Measurements from ENCODE around the gene DNAJC17. TPM values are rescaled to one million over a fixed set of nuclear protein-coding genes. Genes with fewer than 3 reads are reported as not detected.

The DNAJC17 gene
- total RNA-seq, 2 experiments from 2014 or later = 24.2 to 39.9 TPM

GRCh38 chr15:40768521-40769273 is 38.6 kb downstream of the DNAJC17 start:
- H3K27ac ChIP-seq (ENCODE audit: low read depth, low read length, poor library complexity, severe bottlenecking) = peak overlapping the region; percentile 97
- peak overlapping the region; percentile 61 for H3K4me3 ChIP-seq (ENCODE audit: low read depth, low read length, poor library complexity, severe bottlenecking)
- peaks cover 47% of the 10 kb centered on the region; the same call in 1 of the 2 replicates for H3K36me3 ChIP-seq (ENCODE audit: insufficient read depth, low read length)
- H3K9me2 ChIP-seq (ENCODE audit: insufficient read depth, low read length) = no peaks in the 10 kb centered on the region
- H4K20me1 ChIP-seq (ENCODE audit: insufficient read depth, low read length) = no peaks in the 10 kb centered on the region
- ChIA-PET CTCF (ENCODE audit: unreplicated experiment) (interaction anchor here (0.5 to 1.8 kb wide), 5 partner anchors 11 to 123 kb away, joined by 3 to 5 read pairs (median 3); no protein-coding TSS in a partner anchor), POLR2A (interaction anchor here (0.9 to 3.3 kb wide), 9 partner anchors 12 to 200 kb away, joined by 3 to 15 read pairs (median 4); partner anchors contain the start of genes DNAJC17, RPUSD2 and ZFYVE19)
- peaks cover 59% of the 10 kb centered on the region for H3K4me1 ChIP-seq (ENCODE audit: insufficient read depth, low read length, poor library complexity, severe bottlenecking)
- intact Hi-C loops (cut with micrococcal nuclease; ENCODE audit: unreplicated experiment) = loop anchor here (1.0 to 5.0 kb wide), 6 partner anchors 13 to 176 kb away; partner anchors contain the start of genes DNAJC17, KNL1, RAD51 and RMDN3
- no peaks in the 10 kb centered on the region for H3K9me3 ChIP-seq (ENCODE audit: low read length)
- H3K4me2 ChIP-seq (ENCODE audit: low read length) = peak overlapping the region; percentile 80
- TF ChIP-seq EZH2phosphoT487 (IDR thresholded peaks at IDR 0.05; ENCODE audit: borderline replicate concordance, low read depth, low read length) = no peak
- TF ChIP-seq CTCF (conservative IDR thresholded peaks at IDR 0.05; ENCODE audit: low read length) = peak; percentile 62
- BruUV-seq (replicated peaks) = no TSS peak
- H2AFZ ChIP-seq (ENCODE audit: low read length) = peak overlapping the region; percentile 26; the same call in 1 of the 2 replicates
- peak; percentile 45 for DNase-seq (ENCODE audit: low spot score)
- peaks cover 4% of the 10 kb centered on the region; the same call in 1 of the 2 replicates for H3K79me2 ChIP-seq (ENCODE audit: insufficient read depth, low read depth, low read length)

- DNase-seq (ENCODE audit: low spot score) = no peak
- intact Hi-C loops (cut with micrococcal nuclease; ENCODE audit: unreplicated experiment) = loop anchor here (2.0 to 5.0 kb wide), 4 partner anchors 39 to 176 kb away; partner anchors contain the start of genes DNAJC17, KNL1, RAD51 and VPS18
- no peaks in the 10 kb centered on the region for H3K9me2 ChIP-seq (ENCODE audit: insufficient read depth, low read length)
- no peak overlapping the region for H3K4me3 ChIP-seq (ENCODE audit: low read depth, low read length, poor library complexity, severe bottlenecking)
- ChIA-PET POLR2A (interaction anchor here (1.3 to 2.1 kb wide), 3 partner anchors 11 to 199 kb away, joined by 3 to 11 read pairs (median 4); partner anchors contain the start of gene RPUSD2), CTCF (ENCODE audit: unreplicated experiment) (interaction anchor here (1.6 kb wide), 1 partner anchor 21 kb away, joined by 5 read pairs; no protein-coding TSS in a partner anchor)
- H3K27ac ChIP-seq (ENCODE audit: low read depth, low read length, poor library complexity, severe bottlenecking) = peak overlapping the region; percentile 97
- no peaks in the 10 kb centered on the region for H4K20me1 ChIP-seq (ENCODE audit: insufficient read depth, low read length)
- H3K79me2 ChIP-seq (ENCODE audit: insufficient read depth, low read depth, low read length) = peaks cover 4% of the 10 kb centered on the region; the same call in 1 of the 2 replicates
- TF ChIP-seq EZH2phosphoT487 (IDR thresholded peaks at IDR 0.05; ENCODE audit: borderline replicate concordance, low read depth, low read length) (no peak), CTCF (conservative IDR thresholded peaks at IDR 0.05; ENCODE audit: low read length) (no peak)
- H3K4me1 ChIP-seq (ENCODE audit: insufficient read depth, low read length, poor library complexity, severe bottlenecking) = peaks cover 65% of the 10 kb centered on the region
- no peak overlapping the region for H2AFZ ChIP-seq (ENCODE audit: low read length)
- peaks cover 41% of the 10 kb centered on the region; the same call in 1 of the 2 replicates for H3K36me3 ChIP-seq (ENCODE audit: insufficient read depth, low read length)
- peak overlapping the region; percentile 80 for H3K4me2 ChIP-seq (ENCODE audit: low read length)
- no TSS peak for BruUV-seq (replicated peaks)
- H3K9me3 ChIP-seq (ENCODE audit: low read length) = no peaks in the 10 kb centered on the region
Measured at GRCh38 chr15:40767838-40768500, 39.3 kb downstream of the DNAJC17 start.

Measured in OCI-LY7 (cell line).